Epithelial cell of proximal tubule (primary cell): ENCODE results near the gene PDE4D. TPM values are rescaled to one million over a fixed set of nuclear protein-coding genes. Genes with fewer than 3 reads are reported as not detected.

ENCODE experiments used
- DNase-seq: peaks from one replicate; pipeline ENCODE4 v3.0.0-alpha.2; 2011; ENCODE audit warnings: low read depth
- H3K4me3 ChIP-seq: 2 replicates; pipeline ENCODE4 v1.5.1; 2011; ENCODE audit warnings: low read depth, mild to moderate bottlenecking, low read length
- total RNA-seq: library from RNA; depleted of rRNA; stranded (reverse); fragments of >200 nt; gene quantifications from 2 replicates; pipeline ENCODE4 v1.2.3, GENCODE V29; 2015
- TF ChIP-seq, protein P1 (sequence below): conservative IDR thresholded peaks from 2 replicates; pipeline ENCODE4 v1.5.1; 2012; ENCODE audit warnings: low read depth, mild to moderate bottlenecking, low read length

Gene PDE4D
- total RNA-seq, 1 donor from 2014 or later: 18.4 TPM

DNA sequence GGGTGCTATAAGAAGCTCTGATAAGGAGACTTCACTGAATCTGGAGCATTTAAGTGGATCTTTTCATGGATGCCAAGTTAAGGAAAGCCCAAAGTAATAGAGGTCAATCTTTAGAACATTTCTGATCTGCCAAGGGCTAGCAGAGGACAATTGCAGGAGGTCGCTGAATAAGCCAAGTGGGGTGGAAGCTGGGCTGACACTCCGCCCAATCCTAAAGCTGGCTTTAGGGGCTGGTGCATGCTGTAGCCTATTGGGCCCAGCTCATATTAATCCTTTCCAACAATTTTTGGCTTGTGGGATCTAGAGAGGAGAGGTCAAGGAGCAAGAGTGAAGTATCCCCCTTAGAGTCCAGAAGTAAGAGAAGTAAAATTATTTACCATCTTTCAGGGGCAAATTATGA, 784.1 kb downstream of the PDE4D start:
- TF ChIP-seq, protein P1, sequence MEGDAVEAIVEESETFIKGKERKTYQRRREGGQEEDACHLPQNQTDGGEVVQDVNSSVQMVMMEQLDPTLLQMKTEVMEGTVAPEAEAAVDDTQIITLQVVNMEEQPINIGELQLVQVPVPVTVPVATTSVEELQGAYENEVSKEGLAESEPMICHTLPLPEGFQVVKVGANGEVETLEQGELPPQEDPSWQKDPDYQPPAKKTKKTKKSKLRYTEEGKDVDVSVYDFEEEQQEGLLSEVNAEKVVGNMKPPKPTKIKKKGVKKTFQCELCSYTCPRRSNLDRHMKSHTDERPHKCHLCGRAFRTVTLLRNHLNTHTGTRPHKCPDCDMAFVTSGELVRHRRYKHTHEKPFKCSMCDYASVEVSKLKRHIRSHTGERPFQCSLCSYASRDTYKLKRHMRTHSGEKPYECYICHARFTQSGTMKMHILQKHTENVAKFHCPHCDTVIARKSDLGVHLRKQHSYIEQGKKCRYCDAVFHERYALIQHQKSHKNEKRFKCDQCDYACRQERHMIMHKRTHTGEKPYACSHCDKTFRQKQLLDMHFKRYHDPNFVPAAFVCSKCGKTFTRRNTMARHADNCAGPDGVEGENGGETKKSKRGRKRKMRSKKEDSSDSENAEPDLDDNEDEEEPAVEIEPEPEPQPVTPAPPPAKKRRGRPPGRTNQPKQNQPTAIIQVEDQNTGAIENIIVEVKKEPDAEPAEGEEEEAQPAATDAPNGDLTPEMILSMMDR: no peak
- H3K4me3 ChIP-seq: no peak overlapping the region
- no peak for DNase-seq

DNA sequence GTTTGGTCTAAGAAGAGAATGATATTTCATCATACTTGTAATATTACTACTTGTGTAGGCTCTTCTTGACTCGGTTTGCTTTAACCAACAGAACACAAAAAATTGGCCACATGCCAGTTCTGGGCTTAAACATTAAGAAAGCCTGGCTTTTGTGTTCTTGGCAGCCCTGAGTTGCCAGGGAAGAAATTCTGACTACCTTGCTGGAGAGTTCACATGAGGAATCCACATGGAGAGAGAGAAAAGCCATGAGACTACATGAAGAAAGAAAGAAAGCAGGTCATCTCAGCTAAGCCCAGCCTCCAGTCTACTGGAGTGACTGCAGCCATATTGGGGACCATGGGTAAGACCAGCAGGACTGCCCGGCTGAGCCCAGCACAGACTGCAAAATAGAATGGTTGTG, 785.8 kb downstream of the PDE4D start:
- H3K4me3 ChIP-seq: no peak overlapping the region
- TF ChIP-seq, protein P1: no peak
- peak; percentile 82 for DNase-seq

DNA sequence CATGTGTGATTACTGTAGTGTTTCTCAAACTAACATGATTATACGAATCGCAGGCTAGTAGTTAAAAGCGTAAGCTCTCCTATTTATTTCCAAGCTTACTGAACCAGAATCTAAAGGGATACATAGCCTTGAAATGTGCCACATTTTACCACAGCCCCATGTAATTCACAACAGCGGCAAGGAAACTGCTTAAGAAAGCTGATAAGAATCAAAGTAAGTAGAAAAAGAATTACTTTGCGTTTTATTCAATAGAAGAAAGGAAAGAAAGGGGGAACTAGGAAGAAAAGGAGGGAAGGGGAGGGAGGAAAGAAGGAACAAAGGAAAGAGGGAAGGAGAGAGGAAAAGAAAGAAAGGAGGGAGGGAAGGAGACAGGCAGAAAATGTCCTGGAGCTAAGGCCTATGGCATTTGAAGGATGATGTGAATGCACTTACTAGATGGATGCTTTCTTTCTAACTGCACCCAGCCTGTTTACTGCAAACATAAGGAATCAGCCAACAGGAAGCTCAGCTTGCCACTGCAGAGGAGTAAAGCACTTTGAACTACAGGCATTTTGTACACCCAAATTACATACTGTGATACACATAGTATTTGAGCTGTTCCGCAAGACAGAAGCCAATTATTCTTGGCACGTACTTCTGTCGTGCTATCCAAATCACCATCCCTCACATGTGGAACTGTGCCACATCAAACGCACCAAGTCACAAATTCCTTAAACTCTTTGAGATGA, 789.0 kb downstream of the PDE4D start:
- TF ChIP-seq, protein P1: no peak

DNA sequence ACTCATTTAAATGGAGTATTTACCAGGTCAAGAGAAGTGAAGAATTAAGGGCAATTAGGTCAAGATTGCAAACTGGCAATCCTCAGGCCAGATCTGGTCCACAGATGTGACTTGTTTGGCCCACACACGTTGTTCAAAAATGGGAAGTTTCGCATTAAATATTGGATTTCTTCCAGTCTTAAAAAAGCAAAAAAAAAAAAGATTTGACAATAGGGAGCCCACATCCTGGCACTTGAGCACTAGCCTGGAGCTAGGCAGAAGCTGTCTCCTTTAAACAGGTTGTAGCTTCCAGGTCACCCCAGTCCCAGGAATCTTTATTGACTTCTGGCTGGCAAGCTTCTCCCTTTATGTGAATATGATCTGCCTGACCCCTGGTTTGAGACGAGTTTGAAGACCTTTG, 790.2 kb downstream of the PDE4D start:
- no peak for DNase-seq
- TF ChIP-seq, protein P1: no peak
- no peak overlapping the region for H3K4me3 ChIP-seq

More for the DNA sequence above, 789.0 kb downstream of the PDE4D start:
- DNase-seq: no peak
- no peak overlapping the region for H3K4me3 ChIP-seq

DNA sequence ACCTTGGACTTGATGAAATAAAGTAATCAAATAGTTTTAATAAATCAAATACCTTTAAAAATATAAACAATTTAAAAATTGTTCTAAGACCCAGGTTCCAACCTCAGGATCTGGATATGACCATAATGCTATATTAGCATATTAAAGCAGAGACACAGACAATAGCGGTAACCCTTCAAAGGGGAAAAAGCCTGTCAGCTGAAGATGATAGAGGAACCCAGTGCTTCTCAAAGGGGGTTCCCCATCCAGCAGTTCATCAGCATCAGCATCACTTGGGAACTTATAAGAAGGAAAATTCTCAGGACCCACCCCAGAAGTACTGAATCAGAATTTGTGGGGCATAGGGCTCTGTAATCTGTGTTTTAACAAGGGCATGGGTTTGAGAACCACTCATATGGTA, 791.1 kb downstream of the PDE4D start:
- TF ChIP-seq, protein P1: no peak
- no peak for DNase-seq
- no peak overlapping the region for H3K4me3 ChIP-seq

DNA sequence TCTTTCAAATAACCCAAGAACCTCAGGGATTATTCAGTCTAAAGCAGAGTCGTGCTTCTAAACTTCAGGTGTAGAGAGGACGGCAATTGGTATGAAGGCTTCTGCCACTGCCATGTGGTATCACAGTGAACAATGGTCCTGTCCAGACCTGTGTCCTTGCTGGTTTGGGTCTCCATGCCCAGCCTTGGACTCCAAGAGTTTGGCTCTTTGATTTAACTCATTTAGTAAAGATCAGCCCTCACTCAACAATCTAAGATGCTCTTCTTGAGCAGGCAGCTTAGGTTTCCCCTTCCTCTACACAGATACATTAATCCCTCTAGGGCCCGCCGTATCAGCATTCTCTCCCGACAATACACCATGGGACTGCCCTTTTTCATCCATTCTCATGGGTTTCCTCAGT, 792.7 kb downstream of the PDE4D start:
- no peak overlapping the region for H3K4me3 ChIP-seq
- TF ChIP-seq, protein P1: no peak
- no peak for DNase-seq

DNA sequence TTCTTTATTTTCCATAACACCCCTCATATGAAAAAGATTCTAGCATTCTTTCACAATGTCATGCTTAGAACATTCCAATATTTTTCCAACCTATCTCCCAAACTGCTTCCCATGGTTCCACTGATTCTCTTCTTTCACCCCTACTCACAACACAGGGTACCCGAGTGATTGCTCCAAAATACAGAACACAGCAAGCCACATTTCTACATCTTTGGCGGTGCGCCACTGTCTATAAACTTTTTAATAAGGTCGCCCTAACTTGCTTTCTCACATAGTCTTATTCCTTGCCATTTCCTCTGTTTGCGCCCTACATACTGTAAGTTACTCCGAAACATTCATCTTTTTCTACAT, 793.6 kb downstream of the PDE4D start:
- no peak overlapping the region for H3K4me3 ChIP-seq
- no peak for DNase-seq
- TF ChIP-seq, protein P1: no peak
